HG03342 (cell line): Measurements from ENCODE around the gene HIF1AN.

Source experiments
- ATAC-seq: cut with Tn5 transposase; IDR thresholded peaks from one replicate; pipeline ENCODE4 v1.9.1; 2021; ENCODE audit warnings: mild to moderate bottlenecking, moderate library complexity; ENCODE audit not compliant: unreplicated experiment

Gene HIF1AN

DNA sequence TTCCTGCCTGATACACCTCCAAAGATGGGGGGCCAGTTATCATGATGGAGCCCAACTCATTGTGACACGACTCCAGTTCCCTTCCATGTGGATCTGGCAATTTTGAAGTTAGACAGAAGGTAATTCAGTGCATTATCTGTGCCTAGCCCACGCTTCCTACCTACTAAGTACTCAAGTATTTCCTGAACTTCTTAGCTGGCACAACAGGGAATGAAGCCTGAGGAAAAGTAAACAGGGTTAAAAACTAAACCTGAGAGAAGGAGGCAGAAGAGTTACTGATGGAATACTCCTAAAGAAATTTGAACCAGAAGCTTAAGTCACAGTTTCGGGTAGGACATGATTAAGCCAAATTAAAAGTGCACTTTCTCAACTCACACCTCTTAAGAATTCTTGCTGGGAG lies 14.9 kb upstream of the HIF1AN start:
- ATAC-seq: no peak

DNA sequence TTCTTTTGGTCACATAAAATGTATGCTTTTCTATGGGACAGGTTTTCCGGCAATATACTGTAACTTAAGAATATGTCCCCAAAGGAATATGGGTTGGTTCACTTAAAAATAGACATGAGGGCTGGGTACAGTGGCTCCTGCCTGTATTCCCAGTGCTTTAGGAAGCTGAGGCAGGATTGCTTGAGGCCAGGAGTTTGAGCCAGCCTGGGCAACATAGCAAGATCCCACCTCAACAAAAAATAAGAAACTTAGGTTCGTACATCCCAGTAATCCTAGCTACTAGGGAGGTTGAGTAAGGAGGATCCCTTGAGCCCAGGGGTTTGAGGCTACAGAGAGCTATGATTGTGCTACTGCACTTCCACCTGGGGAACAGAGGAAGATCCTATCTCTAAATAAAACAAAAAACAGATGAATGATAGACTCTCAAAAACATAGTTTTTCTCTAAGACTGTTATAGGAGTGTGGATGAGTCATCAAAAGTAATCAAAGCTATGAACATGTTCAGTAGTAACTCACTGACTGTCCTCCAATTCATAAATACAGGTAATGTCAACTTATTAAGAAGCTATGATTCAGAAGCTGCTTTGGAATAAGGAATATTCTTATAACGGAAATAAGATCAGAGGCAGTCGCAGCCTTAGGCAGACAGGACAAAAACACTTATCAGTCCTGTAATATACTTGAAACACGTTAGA lies 13.5 kb upstream of the HIF1AN start:
- no peak for ATAC-seq

DNA sequence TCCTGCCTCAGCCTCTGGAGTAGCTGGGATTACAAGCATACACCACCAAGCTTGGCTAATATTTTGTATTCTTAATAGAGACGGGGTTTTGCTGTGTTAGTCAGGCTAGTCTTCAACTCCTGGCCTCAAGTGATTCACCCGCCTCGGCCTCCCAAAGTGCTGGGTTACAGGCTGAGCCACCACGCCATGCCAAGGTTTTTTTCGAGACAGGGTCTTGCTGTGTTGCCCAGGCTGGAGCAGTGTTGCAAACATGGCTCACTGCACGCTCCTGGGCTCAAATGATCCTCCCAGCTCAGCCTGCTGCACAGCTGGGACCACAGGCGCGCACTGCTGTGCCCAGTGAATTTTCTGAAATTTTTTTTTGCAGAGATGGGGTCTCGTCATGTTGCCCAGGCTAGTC lies 12.8 kb upstream of the HIF1AN start:
- ATAC-seq: no peak

DNA sequence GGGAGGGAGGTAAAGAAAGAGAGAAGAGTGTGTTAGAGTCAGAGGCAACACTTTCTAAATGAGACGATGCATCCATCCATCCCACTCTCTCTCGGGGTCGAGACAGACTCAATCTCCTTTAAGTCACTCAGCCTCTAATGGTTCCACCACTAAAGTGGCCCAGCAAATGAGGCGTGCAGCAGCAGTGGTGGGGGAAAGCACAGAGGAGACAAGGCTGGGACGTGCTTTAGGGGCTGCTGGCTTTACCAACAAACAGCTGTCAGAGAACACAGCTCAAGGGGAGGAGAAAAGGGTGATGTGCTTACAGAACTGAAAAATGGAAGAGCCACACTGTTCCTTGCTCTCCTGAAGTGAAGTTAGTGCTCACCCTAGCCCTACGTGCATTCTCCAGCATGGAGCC lies 11.5 kb upstream of the HIF1AN start:
- no peak for ATAC-seq

DNA sequence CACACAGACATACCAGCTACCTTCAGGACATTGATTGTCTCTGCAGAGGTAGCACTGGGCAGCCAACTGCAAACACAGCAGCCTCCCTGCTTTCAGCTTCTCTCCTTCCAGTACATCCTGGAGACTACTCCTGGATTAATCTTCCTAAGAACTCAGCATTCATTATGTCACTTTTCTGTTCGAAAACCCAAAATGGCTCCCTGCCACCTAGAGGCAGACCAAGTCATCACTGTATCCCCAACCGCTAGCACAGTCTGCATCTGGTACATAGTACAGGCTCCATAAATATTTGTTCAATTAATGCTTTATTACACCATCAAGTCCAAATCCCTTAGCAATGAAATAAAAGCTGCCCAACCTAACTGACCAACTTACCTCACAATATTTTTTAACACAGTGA lies 11.1 kb upstream of the HIF1AN start:
- no peak for ATAC-seq

DNA sequence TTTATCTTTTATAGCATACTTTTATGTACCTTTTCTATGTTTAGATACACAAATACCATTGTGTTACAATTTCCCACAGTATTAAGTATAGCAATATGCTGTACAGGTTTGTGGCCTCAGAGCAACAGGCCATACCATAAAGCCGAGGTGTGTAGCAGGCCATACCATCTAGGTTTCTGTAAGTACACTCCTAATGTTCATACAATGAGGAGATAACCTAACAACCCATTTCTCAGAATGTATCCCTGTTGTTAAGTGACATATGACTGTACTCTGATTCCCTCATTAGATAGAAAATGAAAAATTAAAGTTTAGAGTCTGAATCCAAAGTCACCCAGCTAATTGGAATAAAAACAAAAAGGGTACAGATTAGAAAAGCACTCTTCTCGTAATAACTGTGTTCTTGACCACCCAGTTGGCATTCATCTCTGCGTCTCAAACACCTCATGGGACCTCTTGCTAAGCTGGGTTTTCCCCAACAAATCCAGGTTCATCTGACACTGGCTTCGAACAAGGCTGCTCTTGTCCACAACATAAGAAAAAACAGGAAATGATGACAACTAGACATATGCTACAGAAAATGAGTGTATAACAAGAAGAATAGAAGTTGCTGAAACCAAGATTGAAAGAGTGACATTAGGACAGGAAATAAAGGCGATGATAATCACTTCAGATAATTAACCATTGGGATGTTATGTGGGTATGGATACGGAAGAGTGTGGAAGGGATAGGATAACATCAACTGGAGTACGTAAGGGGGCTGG lies 7.4 kb upstream of the HIF1AN start:
- ATAC-seq: no peak

DNA sequence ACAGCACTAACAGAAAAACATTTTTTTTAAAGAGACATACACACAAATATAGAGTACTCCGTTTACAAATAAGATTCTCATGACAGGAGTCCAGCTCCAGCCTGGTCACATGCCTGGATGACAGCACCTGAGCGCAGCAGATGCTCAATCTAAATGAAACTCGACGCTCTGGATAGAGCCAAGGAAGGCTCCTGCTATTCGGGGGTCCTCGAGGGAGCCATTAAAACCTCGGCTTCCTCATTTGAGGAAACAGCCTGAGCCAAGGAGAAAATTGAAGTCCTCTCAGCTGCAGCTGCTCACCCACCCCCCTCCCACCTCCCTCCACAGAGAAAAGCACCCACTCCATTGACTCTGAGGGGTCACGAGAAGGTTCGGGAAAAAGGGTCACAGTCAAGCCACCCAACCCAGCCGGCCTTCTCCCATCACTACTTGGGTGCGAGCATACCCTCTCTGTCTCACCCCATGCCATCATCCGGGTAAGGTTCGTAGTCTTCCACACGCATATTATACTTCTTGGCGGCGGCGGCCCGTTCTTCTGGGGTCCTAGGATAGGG lies 6.7 kb upstream of the HIF1AN start:
- no peak for ATAC-seq

DNA sequence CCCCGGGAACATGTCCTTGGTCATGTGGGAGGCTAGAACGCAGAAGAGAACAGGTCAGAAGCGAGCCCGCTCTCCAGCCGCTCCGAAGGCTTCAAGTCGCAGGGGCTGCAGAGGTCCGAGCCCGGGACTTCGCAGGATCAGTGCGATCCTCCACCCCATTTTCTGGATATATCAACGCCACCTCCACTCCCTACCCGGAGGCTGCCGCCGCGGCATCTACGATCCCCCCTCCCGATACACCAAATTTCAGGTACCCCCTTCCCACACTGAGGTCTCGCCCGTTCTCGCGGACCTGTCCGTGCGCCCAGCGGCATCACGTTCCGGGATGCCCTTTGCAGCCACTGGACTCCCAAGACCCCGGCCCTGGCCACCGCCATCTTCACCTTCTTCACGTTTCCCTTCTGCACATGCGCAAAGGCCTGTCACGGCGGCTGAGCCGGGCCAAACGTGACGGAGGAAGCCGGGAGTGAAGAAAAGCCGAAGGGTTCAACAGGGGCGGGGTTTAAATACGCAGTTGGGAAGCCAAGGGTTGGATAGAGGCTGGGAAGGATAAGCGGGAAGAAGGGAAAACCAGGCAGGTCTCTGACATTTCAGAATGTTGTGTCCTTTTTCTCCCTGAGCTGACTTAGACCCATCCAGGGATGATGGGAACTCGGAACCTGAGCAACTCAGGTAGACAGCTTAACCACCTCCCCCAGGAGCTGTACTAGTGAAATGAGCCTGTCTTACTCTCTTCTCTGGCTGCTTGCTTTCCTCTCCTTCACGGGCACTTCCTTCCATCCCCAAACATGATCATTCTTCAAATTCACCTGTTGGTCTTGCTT lies 6.1 kb upstream of the HIF1AN start, which contains the start of gene NDUFB8:
Gene NDUFB8, minus strand, starts transcription at position 397 of the 824 bp plus-strand sequence. Its CDS starts 20 bp downstream, at position 377.
- peak; percentile 58 for ATAC-seq

DNA sequence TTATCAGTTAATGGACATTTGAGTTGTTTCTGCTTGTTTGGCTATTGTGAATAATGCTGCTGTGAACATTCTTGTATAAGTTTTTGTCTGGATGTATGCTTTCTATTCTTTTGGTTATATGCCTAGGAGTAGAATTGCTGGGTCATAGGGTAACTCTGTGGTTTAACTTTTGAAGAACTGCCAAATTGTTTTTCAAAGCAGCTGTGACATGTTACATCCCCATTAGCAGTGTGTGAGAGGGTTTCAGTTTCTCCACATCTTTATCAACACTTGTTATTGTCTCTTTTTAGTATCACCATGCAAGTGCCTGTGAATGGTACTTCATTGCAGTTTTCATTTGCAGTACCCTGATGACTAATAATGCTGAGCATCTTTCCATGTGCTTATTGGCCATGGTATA lies 4.0 kb upstream of the HIF1AN start:
- ATAC-seq: no peak

DNA sequence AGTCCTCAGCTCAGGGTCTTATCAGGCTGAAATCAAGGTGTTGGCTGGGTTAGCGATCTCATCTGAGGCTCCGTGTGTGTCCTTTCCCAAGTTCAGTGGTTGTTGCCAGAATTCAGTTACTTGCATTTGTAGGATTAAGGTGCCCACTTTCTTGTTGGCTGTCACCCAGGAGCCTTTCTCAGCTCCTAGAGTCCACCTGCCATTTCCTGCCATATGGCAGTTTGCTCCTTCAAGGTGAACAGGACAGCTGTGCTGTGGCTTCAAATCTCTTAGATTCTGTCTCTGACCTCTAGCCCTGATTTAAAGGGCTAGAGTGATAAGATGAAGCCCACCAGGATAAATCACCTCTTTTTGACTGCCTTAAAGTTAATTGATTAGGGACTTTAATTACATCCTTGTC lies 1.0 kb upstream of the HIF1AN start:
- no peak for ATAC-seq

DNA sequence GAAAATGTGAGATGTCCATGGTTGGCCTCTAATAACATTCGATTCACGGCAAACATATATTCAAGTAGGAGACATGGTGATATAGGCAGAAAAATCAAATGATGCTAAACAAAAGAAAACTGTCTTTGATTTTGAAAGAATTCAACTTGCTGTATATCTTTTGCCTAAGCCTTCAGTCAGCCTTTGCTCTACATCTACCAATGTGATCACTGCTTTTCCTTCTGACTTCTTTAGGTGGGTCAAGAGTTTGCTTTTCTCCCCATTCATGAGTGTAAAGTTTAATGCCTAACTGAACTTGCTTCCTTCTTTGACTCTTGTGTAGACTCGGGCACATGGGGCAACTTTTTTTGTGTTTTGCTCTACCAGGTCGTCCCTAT lies 417 bp upstream of the HIF1AN start:
- ATAC-seq: peak; percentile 1

DNA sequence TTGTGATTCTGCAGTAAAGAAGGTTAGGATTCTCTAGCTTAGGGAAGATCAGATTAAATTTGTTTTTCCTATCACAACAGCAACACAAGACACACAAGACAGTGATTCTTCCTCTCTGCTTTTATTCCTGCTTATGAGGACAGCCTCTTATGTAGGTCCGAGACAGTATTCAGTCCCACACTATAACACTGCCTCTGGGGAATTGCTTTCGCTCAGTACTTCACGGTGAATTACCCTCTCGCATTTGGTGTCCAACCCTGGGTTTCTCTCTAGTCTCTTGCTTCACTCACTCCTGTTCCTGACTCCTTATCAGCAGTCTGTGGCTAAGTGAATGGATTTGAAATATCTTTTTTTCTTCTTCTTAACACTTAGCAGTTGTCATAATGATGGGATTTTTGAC lies 1.7 kb downstream of the HIF1AN start:
- ATAC-seq: no peak

DNA sequence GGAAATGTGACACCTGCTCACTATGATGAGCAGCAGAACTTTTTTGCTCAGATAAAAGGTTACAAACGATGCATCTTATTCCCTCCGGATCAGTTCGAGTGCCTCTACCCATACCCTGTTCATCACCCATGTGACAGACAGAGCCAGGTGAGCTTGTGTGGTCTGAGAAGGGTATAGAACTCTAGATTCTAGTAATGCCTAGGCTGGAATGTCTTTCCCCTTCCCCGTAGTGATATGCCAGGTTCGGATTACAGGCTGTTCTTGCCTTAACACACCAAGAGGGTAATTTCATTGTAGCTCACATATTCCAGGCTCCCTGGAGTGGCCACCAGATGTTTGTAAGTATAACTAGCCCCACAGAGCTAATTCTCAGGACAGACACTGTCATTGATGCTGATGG lies 9.2 kb downstream of the HIF1AN start:
- ATAC-seq: no peak

DNA sequence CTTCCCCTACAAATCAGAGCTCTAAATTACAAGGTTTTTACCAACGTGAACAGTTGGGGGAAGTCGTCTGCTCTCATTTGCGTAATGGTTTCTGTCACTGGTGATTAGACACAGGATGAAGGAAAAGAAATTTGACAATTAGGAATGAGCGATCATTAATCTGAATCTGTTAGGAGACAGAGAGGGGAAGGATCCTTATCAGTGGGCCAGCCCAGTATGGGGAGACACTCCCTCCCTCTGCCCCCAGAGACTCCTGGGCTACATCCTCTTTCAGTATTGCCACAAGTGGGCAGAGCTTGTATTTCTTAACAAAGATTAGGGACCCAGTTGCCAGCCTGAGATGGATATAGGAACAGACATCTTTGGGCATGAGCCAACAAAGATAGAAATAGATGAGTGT lies 15.5 kb downstream of the HIF1AN start:
- ATAC-seq: no peak

DNA sequence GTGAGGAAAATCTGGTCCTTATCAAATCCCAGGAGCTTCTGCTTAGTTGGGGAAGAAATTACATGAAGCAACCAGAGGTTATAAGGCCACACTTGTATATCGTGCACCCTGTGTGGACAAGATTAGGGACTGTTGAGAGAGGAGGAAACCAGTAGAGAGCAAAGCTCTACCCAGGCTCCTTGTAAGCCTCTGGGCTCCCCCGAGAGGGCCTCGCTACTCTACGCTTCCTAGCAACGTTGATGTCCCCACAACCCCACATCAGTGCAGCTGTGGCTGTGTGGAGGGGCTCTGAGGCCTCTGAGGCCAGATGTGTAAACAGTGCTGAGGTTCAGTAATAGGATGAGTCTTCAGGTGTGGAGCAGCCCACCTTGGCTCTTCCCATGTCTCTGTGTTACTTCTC lies 16.0 kb downstream of the HIF1AN start:
- no peak for ATAC-seq

DNA sequence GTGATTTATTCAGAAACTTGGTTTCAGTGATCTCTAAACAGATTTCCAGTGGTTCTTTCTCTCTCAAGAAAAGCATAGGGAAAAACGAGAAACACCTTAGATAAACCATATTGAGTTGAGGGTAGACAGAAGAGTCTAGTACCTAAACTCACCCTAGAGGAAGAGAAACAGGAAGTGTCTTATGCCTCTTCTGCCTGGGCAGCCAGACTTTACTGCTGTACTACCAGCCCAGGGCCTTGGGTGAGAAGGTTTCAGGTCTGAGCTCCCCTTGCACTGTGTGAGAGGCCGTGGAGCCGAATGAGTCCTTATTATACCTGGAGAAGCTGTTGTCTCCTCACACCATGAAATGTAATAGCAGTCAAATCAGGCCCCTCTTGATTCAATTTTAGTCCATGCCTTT lies 18.2 kb downstream of the HIF1AN start:
- ATAC-seq: no peak

DNA sequence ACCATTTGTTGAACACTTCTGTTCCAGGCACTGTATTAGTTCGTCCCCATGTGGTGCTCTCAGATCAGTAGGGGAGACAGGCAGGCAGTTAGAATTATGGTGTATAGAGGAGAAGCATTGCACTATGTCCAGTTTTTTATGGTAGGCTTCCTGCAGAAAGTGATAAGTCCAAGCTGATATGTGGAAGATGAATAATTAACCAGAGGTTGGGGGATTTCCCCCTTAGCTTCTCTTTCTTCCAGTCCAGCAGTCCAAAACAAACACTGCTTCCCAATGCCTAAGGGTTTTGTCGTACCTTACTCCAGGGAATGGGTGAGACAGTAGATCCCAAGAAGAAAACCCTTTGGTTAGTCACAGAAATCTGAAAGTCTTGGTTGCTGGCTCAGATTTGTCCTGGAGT lies 19.2 kb downstream of the HIF1AN start:
- no peak for ATAC-seq

DNA sequence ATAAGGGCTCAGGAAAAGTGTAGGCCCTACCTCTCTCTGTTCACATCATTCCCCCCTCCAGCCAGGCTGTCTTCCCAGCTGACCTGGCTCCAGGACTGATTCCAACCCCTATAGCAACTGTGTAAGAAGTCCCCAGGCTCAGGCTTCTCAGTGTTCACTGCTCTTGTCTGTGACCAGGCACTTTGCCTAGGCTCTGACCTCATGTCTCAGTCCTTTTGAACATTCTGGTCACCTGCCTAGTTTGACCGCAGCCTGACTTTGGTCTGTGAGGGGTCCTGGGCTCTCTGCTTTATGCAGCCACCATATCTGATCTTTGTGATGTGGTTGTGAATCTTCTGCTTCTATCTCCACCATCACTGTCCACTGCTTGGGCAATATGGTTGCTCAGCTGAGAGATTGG lies 24.5 kb downstream of the HIF1AN start:
- no peak for ATAC-seq

DNA sequence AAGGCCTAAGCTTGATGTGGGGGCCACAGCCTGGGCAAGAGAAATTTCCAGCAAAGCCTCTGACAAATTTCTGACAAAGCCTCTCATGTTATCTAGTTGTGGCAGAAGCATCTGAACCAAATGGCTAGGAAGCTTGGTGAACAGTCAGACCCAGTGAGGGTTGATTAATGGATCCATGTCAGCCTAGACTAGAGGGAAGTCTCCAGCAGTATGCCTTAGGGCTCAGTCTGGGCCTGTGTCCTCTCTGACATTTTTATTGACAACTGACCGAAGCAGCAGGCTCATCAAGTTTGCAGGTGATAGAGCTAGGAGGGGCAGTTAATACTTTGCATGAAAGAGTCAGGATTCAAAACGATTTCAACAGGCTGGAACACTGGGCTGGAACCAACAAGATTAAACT lies 25.3 kb downstream of the HIF1AN start:
- ATAC-seq: no peak

DNA sequence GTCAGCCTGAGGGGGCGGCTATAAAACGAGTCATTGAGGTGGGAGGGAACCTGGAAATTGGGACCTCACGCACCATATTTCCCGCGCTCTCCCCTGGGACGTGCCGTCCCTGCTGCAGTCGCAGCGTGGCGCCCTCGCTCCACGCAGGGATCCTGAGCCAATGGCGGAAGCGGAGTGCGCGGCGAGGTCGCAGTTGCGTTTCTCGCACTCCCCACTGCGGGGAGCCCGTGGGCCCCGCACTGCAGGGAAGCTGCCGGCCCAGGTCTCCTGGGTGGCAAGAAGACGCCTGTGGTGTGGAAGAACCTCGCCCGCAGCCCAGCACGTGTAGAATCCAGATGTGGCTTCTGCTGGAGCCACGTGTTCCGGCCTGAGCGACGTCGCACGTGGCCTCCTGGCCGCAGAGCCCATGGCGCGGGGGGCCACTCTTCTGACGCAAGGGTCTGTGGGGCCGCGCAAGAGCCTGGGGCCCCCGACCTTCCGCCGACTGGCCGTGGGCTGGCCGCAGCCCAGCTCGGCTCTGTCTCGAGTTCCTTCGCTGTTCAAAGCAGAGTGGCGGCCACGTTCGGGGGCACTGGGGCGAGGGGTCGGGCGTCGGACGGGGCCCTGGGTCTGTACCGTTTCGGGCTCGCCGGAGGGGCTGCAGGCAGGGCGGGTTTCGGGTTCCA lies 26.4 kb downstream of the HIF1AN start:
- peak; percentile 85 for ATAC-seq
